Activated naive CD4-positive, alpha-beta T cell treated with anti-CD3 and anti-CD28 coated beads, Interleukin-2, amount 50 U/mL, for 24 hours (primary cell): ENCODE data around the gene NXPE3.

Experiments used
- H3K27ac Mint-ChIP-seq: one replicate; pipeline ENCODE4 v1.8.0; 2021; ENCODE audit warnings: mild to moderate bottlenecking, mixed read lengths
- H3K27me3 Mint-ChIP-seq: one replicate; pipeline ENCODE4 v1.8.0; 2021; ENCODE audit warnings: mixed read lengths
- H3K36me3 Mint-ChIP-seq: one replicate; pipeline ENCODE4 v1.8.0; 2021; ENCODE audit warnings: mixed read lengths
- H3K4me1 Mint-ChIP-seq: one replicate; pipeline ENCODE4 v1.8.0; 2021; ENCODE audit warnings: mixed read lengths
- H3K4me3 Mint-ChIP-seq: one replicate; pipeline ENCODE4 v1.8.0; 2021; ENCODE audit warnings: mild to moderate bottlenecking, mixed read lengths
- H3K9me3 Mint-ChIP-seq: one replicate; pipeline ENCODE4 v1.8.0; 2021; ENCODE audit warnings: mixed read lengths

Gene NXPE3

DNA sequence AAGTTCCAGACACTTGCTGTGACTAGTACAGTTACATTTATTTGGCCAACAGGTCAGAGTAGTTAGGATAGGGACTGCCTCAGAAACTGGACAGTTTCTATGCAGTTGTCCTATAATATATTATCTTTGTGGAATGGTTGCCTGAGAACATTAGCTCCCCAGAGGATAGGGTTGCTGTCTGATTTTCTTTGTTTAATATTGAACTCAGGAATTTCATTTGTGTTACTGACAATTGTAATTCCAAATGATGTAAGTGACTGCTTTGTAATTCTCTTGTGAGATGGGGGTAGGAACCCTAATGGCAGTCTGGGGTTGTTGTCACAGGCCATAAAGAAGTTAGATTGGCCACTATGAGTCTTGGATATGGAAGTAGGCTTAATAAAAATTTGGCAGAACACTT, 2.2 kb downstream of the NXPE3 start:
- Mint-ChIP-seq H3K4me1 (peaks cover 67% of the 10 kb centered on the region), H3K27me3 (no peaks in the 10 kb centered on the region), H3K9me3 (no peaks in the 10 kb centered on the region), H3K4me3 (peak overlapping the region; percentile 92), H3K36me3 (peaks cover 7% of the 10 kb centered on the region), H3K27ac (peak overlapping the region; percentile 86)

GRCh38 chr3:101784855-101785613, 6.0 kb downstream of the NXPE3 start:
- Mint-ChIP-seq H3K9me3 (no peaks in the 10 kb centered on the region), H3K4me1 (peaks cover 79% of the 10 kb centered on the region), H3K27me3 (no peaks in the 10 kb centered on the region), H3K36me3 (peaks cover 27% of the 10 kb centered on the region), H3K4me3 (peak overlapping the region; percentile 74), H3K27ac (peak overlapping the region; percentile 92)

- Mint-ChIP-seq H3K27ac (peak overlapping the region; percentile 69), H3K4me1 (peaks cover 88% of the 10 kb centered on the region), H3K27me3 (no peaks in the 10 kb centered on the region)
Observed at GRCh38 chr3:101791778-101792177, 12.8 kb downstream of the NXPE3 start.

GRCh38 chr3:101796077-101796680, 17.2 kb downstream of the NXPE3 start:
- H3K4me1 Mint-ChIP-seq, result peaks cover 78% of the 10 kb centered on the region
- peak overlapping the region; percentile 43 for H3K4me3 Mint-ChIP-seq
- peak overlapping the region; percentile 44 for H3K27ac Mint-ChIP-seq
- no peaks in the 10 kb centered on the region for H3K27me3 Mint-ChIP-seq
- H3K9me3 Mint-ChIP-seq, result no peaks in the 10 kb centered on the region
- H3K36me3 Mint-ChIP-seq, result peaks cover 39% of the 10 kb centered on the region

More at GRCh38 chr3:101791778-101792177, 12.8 kb downstream of the NXPE3 start:
- H3K9me3 Mint-ChIP-seq, result no peaks in the 10 kb centered on the region
- peak overlapping the region; percentile 2 for H3K4me3 Mint-ChIP-seq
- peaks cover 50% of the 10 kb centered on the region for H3K36me3 Mint-ChIP-seq

GRCh38 chr3:101801174-101801573, 22.2 kb downstream of the NXPE3 start:
- Mint-ChIP-seq H3K9me3 (no peaks in the 10 kb centered on the region), H3K4me1 (peaks cover 57% of the 10 kb centered on the region), H3K27ac (peak overlapping the region; percentile 53), H3K4me3 (no peak overlapping the region), H3K27me3 (no peaks in the 10 kb centered on the region), H3K36me3 (peaks cover 21% of the 10 kb centered on the region)

GRCh38 chr3:101802179-101802578, 23.2 kb downstream of the NXPE3 start:
- Mint-ChIP-seq H3K27ac (peak overlapping the region; percentile 4), H3K9me3 (no peaks in the 10 kb centered on the region), H3K27me3 (no peaks in the 10 kb centered on the region), H3K4me1 (peaks cover 47% of the 10 kb centered on the region), H3K4me3 (no peak overlapping the region), H3K36me3 (peaks cover 16% of the 10 kb centered on the region)

GRCh38 chr3:101803173-101803782, 24.3 kb downstream of the NXPE3 start:
- H3K36me3 Mint-ChIP-seq, result peaks cover 16% of the 10 kb centered on the region
- H3K27me3 Mint-ChIP-seq, result no peaks in the 10 kb centered on the region
- H3K27ac Mint-ChIP-seq, result peak overlapping the region; percentile 17
- no peaks in the 10 kb centered on the region for H3K9me3 Mint-ChIP-seq
- H3K4me1 Mint-ChIP-seq, result peaks cover 43% of the 10 kb centered on the region
- no peak overlapping the region for H3K4me3 Mint-ChIP-seq

DNA sequence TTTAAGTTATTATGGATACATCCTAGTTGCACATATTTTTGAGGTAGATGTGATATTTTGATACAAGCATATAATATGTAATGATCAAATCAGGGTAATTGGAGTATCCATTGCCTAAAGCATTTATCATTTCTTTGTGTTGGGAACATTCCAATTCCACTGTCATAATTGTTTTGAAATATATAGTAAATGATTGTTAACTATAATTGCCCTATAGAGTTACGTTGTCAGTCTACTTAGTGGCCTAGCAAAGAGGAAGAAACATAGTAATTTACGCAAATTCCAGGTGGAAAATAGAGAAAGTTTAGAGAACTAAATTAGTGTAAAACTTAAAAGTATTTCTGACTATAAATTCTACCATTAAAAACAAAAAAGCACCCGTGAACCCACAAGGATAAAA, 24.9 kb downstream of the NXPE3 start:
- Mint-ChIP-seq H3K4me3 (no peak overlapping the region), H3K27ac (peak overlapping the region; percentile 46), H3K4me1 (peaks cover 45% of the 10 kb centered on the region), H3K36me3 (peaks cover 17% of the 10 kb centered on the region), H3K9me3 (no peaks in the 10 kb centered on the region), H3K27me3 (no peaks in the 10 kb centered on the region)

GRCh38 chr3:101806491-101806890, 27.5 kb downstream of the NXPE3 start:
- Mint-ChIP-seq H3K27me3 (no peaks in the 10 kb centered on the region), H3K27ac (no peak overlapping the region), H3K36me3 (peaks cover 15% of the 10 kb centered on the region), H3K4me3 (no peak overlapping the region), H3K4me1 (peaks cover 50% of the 10 kb centered on the region), H3K9me3 (no peaks in the 10 kb centered on the region)

GRCh38 chr3:101807888-101808287, 28.9 kb downstream of the NXPE3 start:
- Mint-ChIP-seq H3K36me3 (peaks cover 15% of the 10 kb centered on the region), H3K4me3 (no peak overlapping the region), H3K27ac (peak overlapping the region; percentile 8), H3K9me3 (no peaks in the 10 kb centered on the region), H3K4me1 (peaks cover 48% of the 10 kb centered on the region), H3K27me3 (no peaks in the 10 kb centered on the region)

DNA sequence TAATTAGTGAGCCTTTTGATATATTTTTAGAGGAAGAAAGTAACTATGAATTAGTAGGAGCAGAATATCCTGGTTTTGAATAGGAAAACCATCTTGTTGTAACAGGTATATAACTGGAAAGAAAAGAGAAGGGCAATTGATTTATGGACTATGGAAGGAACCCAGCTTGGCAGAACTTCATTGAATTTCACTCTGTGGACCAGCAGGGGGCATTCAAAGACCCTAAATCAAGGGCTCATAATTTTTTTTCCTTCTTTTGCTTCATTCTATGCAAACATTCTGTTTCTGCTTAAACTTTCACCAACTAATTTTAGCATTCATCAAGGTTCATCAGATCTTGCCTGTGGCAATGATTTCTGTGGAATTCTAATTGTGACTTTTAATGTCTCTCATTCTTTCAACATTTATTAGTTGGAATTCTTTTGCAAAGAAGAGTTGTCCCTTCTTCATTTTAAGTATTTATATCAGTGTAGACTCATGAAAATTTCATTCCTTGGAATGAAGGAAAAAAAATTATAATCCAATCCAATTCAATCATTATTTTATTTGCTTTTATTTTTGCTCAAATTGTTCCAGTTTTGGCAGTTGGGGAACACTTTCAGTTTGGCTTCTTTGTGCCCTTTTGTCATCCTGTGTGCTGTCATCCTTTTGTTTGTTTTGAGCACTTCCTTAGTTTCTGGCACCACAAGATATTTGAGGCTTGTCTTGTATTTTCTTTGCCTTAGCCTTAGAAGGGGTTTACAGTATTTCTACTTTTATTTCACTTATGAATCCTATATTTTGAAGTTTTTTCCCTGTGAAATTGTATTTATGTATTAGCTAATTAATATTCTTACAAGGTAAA, 30.4 kb downstream of the NXPE3 start:
- Mint-ChIP-seq H3K9me3 (no peaks in the 10 kb centered on the region), H3K36me3 (peaks cover 8% of the 10 kb centered on the region), H3K27ac (peak overlapping the region; percentile 71), H3K4me3 (no peak overlapping the region), H3K27me3 (no peaks in the 10 kb centered on the region), H3K4me1 (peaks cover 47% of the 10 kb centered on the region)

DNA sequence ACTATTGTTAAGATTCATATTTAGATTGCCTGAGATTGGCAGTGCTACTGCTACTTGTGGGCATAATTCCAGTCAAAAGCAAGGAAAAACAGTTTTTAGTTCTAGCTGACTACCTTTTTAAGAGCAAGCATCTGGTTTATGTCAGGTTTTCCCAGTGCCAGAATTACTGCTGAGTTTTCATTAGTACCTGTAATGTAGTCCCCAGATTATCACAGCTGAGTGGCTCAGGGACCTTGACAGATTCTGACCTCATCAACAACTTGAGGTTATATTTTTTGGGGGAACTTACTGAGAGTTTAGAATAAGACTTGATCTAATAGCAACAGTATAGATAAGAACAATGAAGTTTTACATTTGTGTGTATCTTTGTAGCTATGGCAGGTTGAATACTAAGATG, 31.0 kb downstream of the NXPE3 start:
- H3K4me3 Mint-ChIP-seq, result no peak overlapping the region
- H3K4me1 Mint-ChIP-seq, result peaks cover 46% of the 10 kb centered on the region
- H3K27me3 Mint-ChIP-seq, result no peaks in the 10 kb centered on the region
- no peaks in the 10 kb centered on the region for H3K9me3 Mint-ChIP-seq
- H3K27ac Mint-ChIP-seq, result no peak overlapping the region
- peaks cover 4% of the 10 kb centered on the region for H3K36me3 Mint-ChIP-seq

GRCh38 chr3:101811875-101812274, 32.9 kb downstream of the NXPE3 start:
- Mint-ChIP-seq H3K9me3 (no peaks in the 10 kb centered on the region), H3K27ac (no peak overlapping the region), H3K4me3 (no peak overlapping the region), H3K36me3 (peaks cover 4% of the 10 kb centered on the region), H3K27me3 (no peaks in the 10 kb centered on the region), H3K4me1 (peaks cover 55% of the 10 kb centered on the region)

- peaks cover 7% of the 10 kb centered on the region for H3K36me3 Mint-ChIP-seq
- no peak overlapping the region for H3K27ac Mint-ChIP-seq
- H3K4me3 Mint-ChIP-seq, result no peak overlapping the region
- H3K4me1 Mint-ChIP-seq, result peaks cover 55% of the 10 kb centered on the region
- H3K9me3 Mint-ChIP-seq, result no peaks in the 10 kb centered on the region
- no peaks in the 10 kb centered on the region for H3K27me3 Mint-ChIP-seq
Observed at GRCh38 chr3:101812895-101813294, 33.9 kb downstream of the NXPE3 start.

- Mint-ChIP-seq H3K27me3 (no peaks in the 10 kb centered on the region), H3K9me3 (no peaks in the 10 kb centered on the region), H3K27ac (no peak overlapping the region), H3K4me3 (no peak overlapping the region), H3K4me1 (peaks cover 60% of the 10 kb centered on the region), H3K36me3 (peaks cover 6% of the 10 kb centered on the region)
Observed at GRCh38 chr3:101813817-101814440, 34.9 kb downstream of the NXPE3 start.
